Measurements from ENCODE around the gene SPTBN5.

The SPTBN5 gene

GRCh38 chr15:41903782-41904181 is 9.9 kb upstream of the SPTBN5 start:
- ATAC-seq (no peak), DNase-seq (no peak)

GRCh38 chr15:41901431-41901830 is 7.6 kb upstream of the SPTBN5 start:
- no peak for DNase-seq
- no peak for ATAC-seq

DNA sequence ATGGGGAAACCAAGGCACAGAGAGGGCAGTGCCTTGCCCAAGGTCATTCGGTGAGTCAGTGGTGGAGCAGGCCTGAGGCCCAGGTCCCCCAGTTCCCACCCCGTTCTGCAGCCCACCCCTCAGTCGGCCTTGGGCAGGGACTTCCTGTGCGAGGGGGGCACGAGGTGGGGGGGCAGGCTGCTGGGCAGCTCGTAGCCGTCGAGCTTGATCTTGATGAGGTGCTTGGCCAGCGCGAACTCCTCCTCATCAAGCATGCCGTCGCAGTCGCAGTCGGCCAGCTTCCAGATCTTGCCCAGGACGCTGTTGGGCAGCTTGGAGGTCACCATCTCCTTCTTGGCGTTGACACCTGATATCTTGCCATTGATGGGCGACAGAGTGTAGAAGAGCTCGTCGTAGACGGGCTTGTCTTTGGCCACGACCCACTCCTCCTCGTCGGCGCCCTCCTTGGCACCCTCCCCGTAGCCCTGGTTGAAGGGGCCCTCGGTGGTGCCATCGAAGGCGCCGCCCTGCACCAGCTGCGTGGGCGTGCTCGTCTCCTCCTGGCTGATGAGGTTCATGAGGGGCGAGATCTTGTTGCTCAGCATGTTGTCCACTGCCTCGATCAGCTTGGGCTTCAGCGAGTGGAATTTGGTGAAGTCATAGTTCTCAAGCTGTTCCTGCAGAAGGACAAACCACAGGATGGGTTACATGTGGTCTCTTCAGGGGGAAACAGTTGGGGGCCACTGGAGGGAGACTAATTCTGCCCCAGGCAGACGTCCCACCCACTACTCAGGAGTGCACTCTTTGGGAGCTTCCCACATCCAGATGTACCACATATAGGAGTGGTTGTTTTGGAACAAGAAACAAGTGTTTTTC is 6.9 kb upstream of the SPTBN5 start:
- no peak for DNase-seq
- no peak for ATAC-seq

- ATAC-seq (no peak), DNase-seq (no peak)
These were observed 6.1 kb upstream of the SPTBN5 start for GRCh38 chr15:41899854-41900442.

GRCh38 chr15:41897363-41897799 is 3.5 kb upstream of the SPTBN5 start:
- no peak for DNase-seq
- ATAC-seq, result no peak

- no peak for DNase-seq
- no peak for ATAC-seq
These were observed 2.7 kb upstream of the SPTBN5 start for GRCh38 chr15:41896566-41896965.

- ATAC-seq (no peak), DNase-seq (no peak)
These were observed 2.1 kb upstream of the SPTBN5 start for GRCh38 chr15:41895957-41896356.

- ATAC-seq (no peak), DNase-seq (no peak)
These were observed 1.6 kb upstream of the SPTBN5 start for GRCh38 chr15:41895491-41895890.

DNA sequence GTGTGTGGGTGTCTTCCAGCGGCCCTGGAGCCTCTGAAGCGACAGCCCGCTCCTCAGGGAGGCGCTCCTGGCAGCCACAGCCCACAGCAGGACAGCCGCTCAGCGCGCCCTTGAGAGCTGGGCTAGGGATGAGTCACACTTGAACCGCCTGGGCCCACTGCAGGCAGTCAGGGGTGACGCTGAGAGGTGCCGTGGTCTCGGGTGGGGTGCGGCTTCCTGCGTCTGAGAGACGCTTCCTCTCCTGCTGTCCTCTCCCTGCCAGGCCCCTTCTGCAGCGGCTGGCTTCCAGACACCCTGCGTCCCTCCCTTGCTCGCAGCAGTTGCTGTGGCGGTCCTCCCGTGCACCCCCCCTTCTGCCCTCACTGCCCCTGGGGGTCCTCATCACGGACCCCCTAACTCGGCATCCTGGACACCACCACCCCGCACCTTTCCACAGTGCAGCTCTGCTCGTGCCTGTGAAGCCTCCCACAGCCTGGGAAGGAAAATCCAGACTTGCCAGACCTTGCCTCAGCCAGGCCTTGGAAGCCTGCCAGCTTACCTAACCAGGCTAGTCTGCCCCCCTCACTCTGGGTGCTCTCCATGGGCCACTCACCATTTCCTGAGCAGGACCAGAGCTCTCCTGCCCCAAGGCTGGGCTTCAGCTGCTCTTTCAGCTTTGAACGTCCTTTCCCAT is 1.1 kb upstream of the SPTBN5 start:
- ATAC-seq, result peak; percentile 95
- DNase-seq, result peak; percentile 77

DNA sequence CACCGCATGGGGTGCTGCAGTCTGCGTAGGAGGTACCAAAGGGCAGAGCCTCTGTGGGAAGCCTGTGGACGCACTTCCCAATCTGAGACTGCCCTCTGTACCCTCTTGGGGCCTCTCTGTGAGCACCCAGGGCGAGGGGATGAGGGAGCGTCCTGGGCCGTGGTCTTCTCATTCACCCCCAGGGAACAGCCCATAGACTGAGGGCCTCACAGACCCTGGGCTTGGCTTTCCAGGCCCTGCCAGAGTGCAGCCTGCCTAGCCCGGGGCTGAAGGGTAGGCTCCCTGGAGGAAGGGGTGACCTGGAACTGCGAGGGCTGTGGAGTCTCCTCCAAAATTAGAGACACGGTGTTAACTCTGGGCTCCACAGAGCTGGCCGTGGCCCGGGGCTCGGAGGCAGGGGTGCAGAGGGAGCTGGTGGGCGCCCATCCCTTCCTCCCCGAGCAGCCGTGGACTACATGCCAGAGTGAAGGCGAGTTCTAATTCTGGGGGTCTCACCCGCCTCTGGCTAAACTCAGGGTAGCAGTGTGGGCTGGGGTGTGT is 468 bp upstream of the SPTBN5 start:
- ATAC-seq, result no peak
- no peak for DNase-seq

- ATAC-seq (no peak), DNase-seq (no peak)
These were observed 1.0 kb downstream of the SPTBN5 start for GRCh38 chr15:41892621-41893421.

GRCh38 chr15:41891946-41892345 is 1.9 kb downstream of the SPTBN5 start:
- DNase-seq (no peak), ATAC-seq (no peak)

GRCh38 chr15:41891226-41891625 is 2.6 kb downstream of the SPTBN5 start:
- DNase-seq, result no peak
- no peak for ATAC-seq

GRCh38 chr15:41890050-41890690 is 3.7 kb downstream of the SPTBN5 start:
- ATAC-seq (no peak), DNase-seq (no peak)

DNA sequence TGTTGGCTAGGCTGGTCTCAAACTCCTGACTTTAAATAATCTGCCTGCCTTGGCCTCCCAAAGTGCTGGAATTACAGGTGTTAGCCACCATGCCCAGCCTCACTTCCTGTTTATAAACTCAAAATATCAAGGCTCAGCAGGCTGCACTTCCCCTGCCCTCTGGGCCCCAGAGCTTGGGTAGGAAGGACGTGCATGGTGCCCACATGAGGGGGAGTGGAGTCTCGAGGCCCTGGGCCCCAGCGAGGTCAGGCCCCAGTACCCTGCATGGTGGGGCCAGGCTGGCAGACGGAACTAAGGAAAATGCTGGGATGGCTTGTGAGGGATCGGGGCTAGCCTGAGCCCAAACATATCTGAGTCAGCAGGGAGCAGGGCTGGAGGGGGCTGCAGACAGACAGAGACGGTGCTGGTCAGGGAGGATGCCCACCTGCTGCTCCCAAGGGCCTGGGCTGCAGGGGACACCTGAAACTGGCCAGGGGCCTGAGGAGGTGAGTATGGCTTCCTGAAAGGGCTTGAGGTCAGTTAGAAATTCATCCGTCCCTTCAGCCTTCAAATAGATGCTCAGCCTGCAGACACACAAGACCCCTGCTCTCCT is 5.1 kb downstream of the SPTBN5 start:
- ATAC-seq (no peak), DNase-seq (no peak)

DNA sequence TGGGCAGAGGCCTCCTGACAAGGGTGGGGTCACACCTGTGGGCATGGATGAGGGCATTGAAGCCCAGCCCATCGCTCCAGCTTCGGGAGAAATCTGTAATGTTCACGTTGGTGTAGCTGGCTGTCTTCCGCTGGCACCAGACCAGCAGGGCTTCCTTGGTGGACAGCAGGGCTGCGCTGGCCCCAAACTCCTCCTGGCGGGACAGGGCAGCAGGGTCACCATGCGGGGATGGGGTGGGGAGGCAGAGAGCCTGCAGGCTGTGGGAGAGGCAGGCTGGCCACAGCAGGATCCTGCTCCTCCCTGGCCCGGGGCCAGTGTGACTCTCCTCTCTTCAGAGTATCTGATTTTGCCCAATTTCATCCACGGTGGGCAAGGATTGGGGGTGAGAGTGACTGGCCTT is 6.0 kb downstream of the SPTBN5 start:
- DNase-seq (no peak), ATAC-seq (no peak)

DNA sequence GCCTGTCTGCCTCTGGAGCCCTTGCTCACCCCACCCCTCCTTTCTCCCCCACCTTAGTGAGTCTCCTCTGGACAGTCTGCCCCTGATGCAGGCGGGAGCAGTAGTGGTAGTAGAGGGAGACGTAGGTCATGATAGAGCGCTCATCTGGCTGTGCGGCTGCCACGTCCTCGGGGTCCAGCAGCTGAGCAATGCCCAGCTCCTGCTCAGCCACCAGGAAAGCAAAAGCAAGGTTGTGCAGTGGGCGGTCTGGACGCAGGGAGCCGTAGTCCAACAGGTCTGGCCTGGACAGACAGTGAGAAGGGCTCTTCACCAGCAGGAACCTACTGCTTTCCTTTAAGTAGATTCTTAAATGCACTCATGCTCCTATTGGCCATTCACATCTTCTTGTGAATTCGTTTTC is 6.7 kb downstream of the SPTBN5 start:
- DNase-seq, result no peak
- ATAC-seq, result no peak

- ATAC-seq, result no peak
These were observed 7.1 kb downstream of the SPTBN5 start for GRCh38 chr15:41886741-41887140.

GRCh38 chr15:41885841-41886240 is 8.0 kb downstream of the SPTBN5 start:
- ATAC-seq (no peak), DNase-seq (no peak)

More at GRCh38 chr15:41886741-41887140, 7.1 kb downstream of the SPTBN5 start:
- no peak for DNase-seq

GRCh38 chr15:41885321-41885720 is 8.5 kb downstream of the SPTBN5 start:
- no peak for ATAC-seq
- DNase-seq, result no peak

- ATAC-seq (no peak), DNase-seq (no peak)
These were observed 9.4 kb downstream of the SPTBN5 start for GRCh38 chr15:41884458-41884857.

All from stimulated activated naive CD8-positive, alpha-beta T cell treated with anti-CD3 and anti-CD28 coated beads, Interleukin-15, Interleukin-2, amounts not matched to agents 100 U/mL and 50 U/mL, for 24 hours (primary cell).